K562 (cell line): ENCODE measurements around the gene BPHL. TPM values are rescaled to one million over a fixed set of nuclear protein-coding genes. Genes with fewer than 3 reads are reported as not detected.
A peak's percentile ranks its signal among the peaks of the same experiment; 100 is the strongest.

Experiments used
- ARNT ChIP-seq, 2 experiments: fragments of 450-650 bp; IDR thresholded peaks; 2 replicates each; pipeline ENCODE4 v1.6.1; 2016; ENCODE audit warnings: mild to moderate bottlenecking in 1 of 2
- FOXP4 ChIP-seq: sonication (generic); formaldehyde crosslinking; IDR thresholded peaks from 2 replicates; pipeline ENCODE4 v1.8.0; 2022; ENCODE audit warnings: mild to moderate bottlenecking, missing genetic modification reagents, borderline replicate concordance
- THRAP3 ChIP-seq: fragments of 450-650 bp; IDR thresholded peaks from 2 replicates; pipeline ENCODE4 v1.6.1; 2016; ENCODE audit warnings: mild to moderate bottlenecking, inconsistent platforms, borderline replicate concordance
- polyA plus RNA-seq, 8 experiments: library from polyadenylated mRNA; depleted of rRNA in 4 of 8; stranded (reverse) in 5 of 8; unstranded in 3 of 8; fragments of >200 nt; fragmentation: Nextera tagmentation in 2 of 8; fragmentation: Illumina TruSeq in 1 of 8; extraction: Ambion mirVana in 2 of 8; extraction: Trizol in 1 of 8; gene quantifications; 2 replicates each; pipeline versions ENCODE4 v1.2.1 to v1.2.3, GENCODE V29; 2011 to 2014; ENCODE audit warnings: inconsistent platforms in 1 of 8, missing spikeins in 1 of 8
- total RNA-seq, 7 experiments: library from RNA; depleted of rRNA in 6 of 7; stranded (reverse); fragments of >200 nt in 6 of 7; fragmentation: Illumina TruSeq in 2 of 7; extraction: Trizol in 2 of 7; gene quantifications; 2 replicates each; pipeline versions ENCODE4 v1.2.1 to v1.2.3, GENCODE V29; 2011 to 2021; ENCODE audit warnings: low replicate concordance in 1 of 7
- TF ChIP-seq, protein P1 (sequence below), 2 experiments: fragments of 150-350 bp in 1 of 2; IDR thresholded peaks; 2 replicates each; pipeline ENCODE4 v1.6.1; 2012 to 2016; ENCODE audit warnings: low read depth in 2 of 2, low read length in 2 of 2, mild to moderate bottlenecking in 1 of 2, moderate library complexity in 1 of 2
- TF ChIP-seq, protein P2 (sequence below): fragments of 200-600 bp; sonication (generic); IDR thresholded peaks from one replicate; pipeline ENCODE4 v1.6.1; 2012; ENCODE audit warnings: mild to moderate bottlenecking, low read depth, low read length, inconsistent platforms
- TF ChIP-seq, protein P3 (sequence below): fragments of 450-650 bp; IDR thresholded peaks from 2 replicates; pipeline ENCODE4 v1.6.1; 2014; ENCODE audit warnings: low read depth, mild to moderate bottlenecking, moderate library complexity, borderline replicate concordance

BPHL gene
- total and polyA plus RNA-seq, 9 of the 15 experiments (the other 6 are each of a cell fraction or from before 2014, with no cell fraction given) = 3.5 to 17.4 (median 8.2) TPM

GRCh38 chr6:3159805-3160781, 41.6 kb downstream of the BPHL start (continued):
- TF ChIP-seq, protein P1, sequence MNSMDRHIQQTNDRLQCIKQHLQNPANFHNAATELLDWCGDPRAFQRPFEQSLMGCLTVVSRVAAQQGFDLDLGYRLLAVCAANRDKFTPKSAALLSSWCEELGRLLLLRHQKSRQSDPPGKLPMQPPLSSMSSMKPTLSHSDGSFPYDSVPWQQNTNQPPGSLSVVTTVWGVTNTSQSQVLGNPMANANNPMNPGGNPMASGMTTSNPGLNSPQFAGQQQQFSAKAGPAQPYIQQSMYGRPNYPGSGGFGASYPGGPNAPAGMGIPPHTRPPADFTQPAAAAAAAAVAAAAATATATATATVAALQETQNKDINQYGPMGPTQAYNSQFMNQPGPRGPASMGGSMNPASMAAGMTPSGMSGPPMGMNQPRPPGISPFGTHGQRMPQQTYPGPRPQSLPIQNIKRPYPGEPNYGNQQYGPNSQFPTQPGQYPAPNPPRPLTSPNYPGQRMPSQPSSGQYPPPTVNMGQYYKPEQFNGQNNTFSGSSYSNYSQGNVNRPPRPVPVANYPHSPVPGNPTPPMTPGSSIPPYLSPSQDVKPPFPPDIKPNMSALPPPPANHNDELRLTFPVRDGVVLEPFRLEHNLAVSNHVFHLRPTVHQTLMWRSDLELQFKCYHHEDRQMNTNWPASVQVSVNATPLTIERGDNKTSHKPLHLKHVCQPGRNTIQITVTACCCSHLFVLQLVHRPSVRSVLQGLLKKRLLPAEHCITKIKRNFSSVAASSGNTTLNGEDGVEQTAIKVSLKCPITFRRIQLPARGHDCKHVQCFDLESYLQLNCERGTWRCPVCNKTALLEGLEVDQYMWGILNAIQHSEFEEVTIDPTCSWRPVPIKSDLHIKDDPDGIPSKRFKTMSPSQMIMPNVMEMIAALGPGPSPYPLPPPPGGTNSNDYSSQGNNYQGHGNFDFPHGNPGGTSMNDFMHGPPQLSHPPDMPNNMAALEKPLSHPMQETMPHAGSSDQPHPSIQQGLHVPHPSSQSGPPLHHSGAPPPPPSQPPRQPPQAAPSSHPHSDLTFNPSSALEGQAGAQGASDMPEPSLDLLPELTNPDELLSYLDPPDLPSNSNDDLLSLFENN (IDR thresholded peaks at IDR 0.05; ENCODE audit: low read depth in 2 of 2, low read length in 2 of 2) = no peak
- TF ChIP-seq, protein P2, sequence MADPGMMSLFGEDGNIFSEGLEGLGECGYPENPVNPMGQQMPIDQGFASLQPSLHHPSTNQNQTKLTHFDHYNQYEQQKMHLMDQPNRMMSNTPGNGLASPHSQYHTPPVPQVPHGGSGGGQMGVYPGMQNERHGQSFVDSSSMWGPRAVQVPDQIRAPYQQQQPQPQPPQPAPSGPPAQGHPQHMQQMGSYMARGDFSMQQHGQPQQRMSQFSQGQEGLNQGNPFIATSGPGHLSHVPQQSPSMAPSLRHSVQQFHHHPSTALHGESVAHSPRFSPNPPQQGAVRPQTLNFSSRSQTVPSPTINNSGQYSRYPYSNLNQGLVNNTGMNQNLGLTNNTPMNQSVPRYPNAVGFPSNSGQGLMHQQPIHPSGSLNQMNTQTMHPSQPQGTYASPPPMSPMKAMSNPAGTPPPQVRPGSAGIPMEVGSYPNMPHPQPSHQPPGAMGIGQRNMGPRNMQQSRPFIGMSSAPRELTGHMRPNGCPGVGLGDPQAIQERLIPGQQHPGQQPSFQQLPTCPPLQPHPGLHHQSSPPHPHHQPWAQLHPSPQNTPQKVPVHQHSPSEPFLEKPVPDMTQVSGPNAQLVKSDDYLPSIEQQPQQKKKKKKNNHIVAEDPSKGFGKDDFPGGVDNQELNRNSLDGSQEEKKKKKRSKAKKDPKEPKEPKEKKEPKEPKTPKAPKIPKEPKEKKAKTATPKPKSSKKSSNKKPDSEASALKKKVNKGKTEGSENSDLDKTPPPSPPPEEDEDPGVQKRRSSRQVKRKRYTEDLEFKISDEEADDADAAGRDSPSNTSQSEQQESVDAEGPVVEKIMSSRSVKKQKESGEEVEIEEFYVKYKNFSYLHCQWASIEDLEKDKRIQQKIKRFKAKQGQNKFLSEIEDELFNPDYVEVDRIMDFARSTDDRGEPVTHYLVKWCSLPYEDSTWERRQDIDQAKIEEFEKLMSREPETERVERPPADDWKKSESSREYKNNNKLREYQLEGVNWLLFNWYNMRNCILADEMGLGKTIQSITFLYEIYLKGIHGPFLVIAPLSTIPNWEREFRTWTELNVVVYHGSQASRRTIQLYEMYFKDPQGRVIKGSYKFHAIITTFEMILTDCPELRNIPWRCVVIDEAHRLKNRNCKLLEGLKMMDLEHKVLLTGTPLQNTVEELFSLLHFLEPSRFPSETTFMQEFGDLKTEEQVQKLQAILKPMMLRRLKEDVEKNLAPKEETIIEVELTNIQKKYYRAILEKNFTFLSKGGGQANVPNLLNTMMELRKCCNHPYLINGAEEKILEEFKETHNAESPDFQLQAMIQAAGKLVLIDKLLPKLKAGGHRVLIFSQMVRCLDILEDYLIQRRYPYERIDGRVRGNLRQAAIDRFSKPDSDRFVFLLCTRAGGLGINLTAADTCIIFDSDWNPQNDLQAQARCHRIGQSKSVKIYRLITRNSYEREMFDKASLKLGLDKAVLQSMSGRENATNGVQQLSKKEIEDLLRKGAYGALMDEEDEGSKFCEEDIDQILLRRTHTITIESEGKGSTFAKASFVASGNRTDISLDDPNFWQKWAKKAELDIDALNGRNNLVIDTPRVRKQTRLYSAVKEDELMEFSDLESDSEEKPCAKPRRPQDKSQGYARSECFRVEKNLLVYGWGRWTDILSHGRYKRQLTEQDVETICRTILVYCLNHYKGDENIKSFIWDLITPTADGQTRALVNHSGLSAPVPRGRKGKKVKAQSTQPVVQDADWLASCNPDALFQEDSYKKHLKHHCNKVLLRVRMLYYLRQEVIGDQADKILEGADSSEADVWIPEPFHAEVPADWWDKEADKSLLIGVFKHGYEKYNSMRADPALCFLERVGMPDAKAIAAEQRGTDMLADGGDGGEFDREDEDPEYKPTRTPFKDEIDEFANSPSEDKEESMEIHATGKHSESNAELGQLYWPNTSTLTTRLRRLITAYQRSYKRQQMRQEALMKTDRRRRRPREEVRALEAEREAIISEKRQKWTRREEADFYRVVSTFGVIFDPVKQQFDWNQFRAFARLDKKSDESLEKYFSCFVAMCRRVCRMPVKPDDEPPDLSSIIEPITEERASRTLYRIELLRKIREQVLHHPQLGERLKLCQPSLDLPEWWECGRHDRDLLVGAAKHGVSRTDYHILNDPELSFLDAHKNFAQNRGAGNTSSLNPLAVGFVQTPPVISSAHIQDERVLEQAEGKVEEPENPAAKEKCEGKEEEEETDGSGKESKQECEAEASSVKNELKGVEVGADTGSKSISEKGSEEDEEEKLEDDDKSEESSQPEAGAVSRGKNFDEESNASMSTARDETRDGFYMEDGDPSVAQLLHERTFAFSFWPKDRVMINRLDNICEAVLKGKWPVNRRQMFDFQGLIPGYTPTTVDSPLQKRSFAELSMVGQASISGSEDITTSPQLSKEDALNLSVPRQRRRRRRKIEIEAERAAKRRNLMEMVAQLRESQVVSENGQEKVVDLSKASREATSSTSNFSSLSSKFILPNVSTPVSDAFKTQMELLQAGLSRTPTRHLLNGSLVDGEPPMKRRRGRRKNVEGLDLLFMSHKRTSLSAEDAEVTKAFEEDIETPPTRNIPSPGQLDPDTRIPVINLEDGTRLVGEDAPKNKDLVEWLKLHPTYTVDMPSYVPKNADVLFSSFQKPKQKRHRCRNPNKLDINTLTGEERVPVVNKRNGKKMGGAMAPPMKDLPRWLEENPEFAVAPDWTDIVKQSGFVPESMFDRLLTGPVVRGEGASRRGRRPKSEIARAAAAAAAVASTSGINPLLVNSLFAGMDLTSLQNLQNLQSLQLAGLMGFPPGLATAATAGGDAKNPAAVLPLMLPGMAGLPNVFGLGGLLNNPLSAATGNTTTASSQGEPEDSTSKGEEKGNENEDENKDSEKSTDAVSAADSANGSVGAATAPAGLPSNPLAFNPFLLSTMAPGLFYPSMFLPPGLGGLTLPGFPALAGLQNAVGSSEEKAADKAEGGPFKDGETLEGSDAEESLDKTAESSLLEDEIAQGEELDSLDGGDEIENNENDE = no peak
- TF ChIP-seq, protein P3, sequence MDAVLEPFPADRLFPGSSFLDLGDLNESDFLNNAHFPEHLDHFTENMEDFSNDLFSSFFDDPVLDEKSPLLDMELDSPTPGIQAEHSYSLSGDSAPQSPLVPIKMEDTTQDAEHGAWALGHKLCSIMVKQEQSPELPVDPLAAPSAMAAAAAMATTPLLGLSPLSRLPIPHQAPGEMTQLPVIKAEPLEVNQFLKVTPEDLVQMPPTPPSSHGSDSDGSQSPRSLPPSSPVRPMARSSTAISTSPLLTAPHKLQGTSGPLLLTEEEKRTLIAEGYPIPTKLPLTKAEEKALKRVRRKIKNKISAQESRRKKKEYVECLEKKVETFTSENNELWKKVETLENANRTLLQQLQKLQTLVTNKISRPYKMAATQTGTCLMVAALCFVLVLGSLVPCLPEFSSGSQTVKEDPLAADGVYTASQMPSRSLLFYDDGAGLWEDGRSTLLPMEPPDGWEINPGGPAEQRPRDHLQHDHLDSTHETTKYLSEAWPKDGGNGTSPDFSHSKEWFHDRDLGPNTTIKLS = no peak
- TF ChIP-seq FOXP4 (CRISPR knock-in tag) (no peak), ARNT (IDR thresholded peaks at IDR 0.05) (peak in 1 of 2 experiments; percentile 42; a peak in 1 of 4 replicates), THRAP3 (no peak)
